Common myeloid progenitor, CD34-positive (primary cell): Measurements from ENCODE around the gene KCNIP1.

Experiments
- CTCF ChIA-PET: fragments of 350-600 bp; sonication (Branson Sonifier 250); formaldehyde crosslinking; loops from one replicate; lab custom pipeline; 2021; ENCODE audit warnings: antibody characterized with exemption; lab: Charles Lee
- POLR2A ChIA-PET: fragments of 350-600 bp; sonication (Branson Sonifier 250); formaldehyde crosslinking; loops from one replicate; lab custom pipeline; 2021; ENCODE audit warnings: antibody characterized with exemption; lab: Charles Lee
- DNase-seq, 3 donors: peaks; one replicate each; pipeline versions ENCODE4 v3.0.0 to v3.0.0-alpha.2; 2013
- H3K27ac ChIP-seq, 2 experiments: 1 replicate in 1 of 2; 2 replicates in 1 of 2; pipeline ENCODE4 v1.7.0; 2013; ENCODE audit warnings: inconsistent platforms in 2 of 2, low read length in 2 of 2, mild to moderate bottlenecking in 2 of 2, low read depth in 1 of 2, moderate library complexity in 1 of 2; ENCODE audit not compliant: severe bottlenecking in 2 of 2, insufficient read depth in 1 of 2, poor library complexity in 1 of 2
- H3K27me3 ChIP-seq, 5 experiments: replicated peaks in 2 of 5; 1 replicate in 3 of 5; 2 replicates in 2 of 5; pipeline versions ENCODE4 v1.6.1 to v1.7.0; 2013; ENCODE audit warnings: low read length in 4 of 5, mild to moderate bottlenecking in 2 of 5, moderate library complexity in 2 of 5, inconsistent platforms in 1 of 5; ENCODE audit not compliant: insufficient read depth in 5 of 5, control insufficient read depth in 4 of 5
- H3K36me3 ChIP-seq, 4 experiments: 1 replicate in 2 of 4; 2 replicates in 2 of 4; pipeline versions ENCODE4 v1.6.1 to v1.7.0; 2013; ENCODE audit warnings: low read length in 3 of 4, control low read depth in 1 of 4, mild to moderate bottlenecking in 1 of 4; ENCODE audit not compliant: control insufficient read depth in 4 of 4, insufficient read depth in 4 of 4
- H3K4me1 ChIP-seq, 4 experiments: 1 replicate in 3 of 4; 2 replicates in 1 of 4; pipeline versions ENCODE4 v1.6.1 to v1.7.1; 2013; ENCODE audit warnings: low read length in 3 of 4, mild to moderate bottlenecking in 3 of 4, control low read depth in 1 of 4, inconsistent platforms in 1 of 4, moderate library complexity in 1 of 4; ENCODE audit not compliant: control insufficient read depth in 4 of 4, insufficient read depth in 4 of 4; ENCODE audit errors: control extremely low read depth in 1 of 4
- H3K4me3 ChIP-seq, 7 experiments: 1 replicate in 4 of 7; 2 replicates in 3 of 7; pipeline versions ENCODE4 v1.5.1 to v1.7.0; 2013; ENCODE audit warnings: mild to moderate bottlenecking in 7 of 7, low read length in 6 of 7, moderate library complexity in 6 of 7, inconsistent platforms in 2 of 7, low read depth in 2 of 7, control low read depth in 1 of 7; ENCODE audit not compliant: insufficient read depth in 4 of 7, control insufficient read depth in 1 of 7; ENCODE audit errors: extremely low read depth in 1 of 7
- H3K9me3 ChIP-seq, 5 experiments: 1 replicate in 4 of 5; 2 replicates in 1 of 5; pipeline versions ENCODE4 v1.6.1 to v1.7.1; 2013; ENCODE audit warnings: low read length in 4 of 5, mild to moderate bottlenecking in 2 of 5, inconsistent platforms in 1 of 5, low read depth in 1 of 5, moderate library complexity in 1 of 5; ENCODE audit not compliant: control insufficient read depth in 4 of 5, insufficient read depth in 2 of 5; ENCODE audit errors: control extremely low read depth in 1 of 5
- WGBS: methylation state at CpG from one replicate; pipeline ENCODE4 v1.1.5; 2013; ENCODE audit not compliant: insufficient coverage; 5-methylcytosine and 5-hydroxymethylcytosine counted together

KCNIP1 gene

GRCh38 chr5:170601619-170602018, 97.8 kb downstream of the KCNIP1 start:
- POLR2A ChIA-PET: no interaction called here

GRCh38 chr5:170603109-170603508, 99.3 kb downstream of the KCNIP1 start:
- 96% methylated on average over 10 of the region's 10 CpGs for WGBS
- H3K4me3 ChIP-seq: no peak overlapping the region
- H3K9me3 ChIP-seq: no peaks in the 10 kb centered on the region
- peaks cover 0 to 18% (median 0%) of the 10 kb centered on the region in 5 experiments for H3K27me3 ChIP-seq
- POLR2A ChIA-PET: no interaction called here
- DNase-seq: no peak
- no peaks in the 10 kb centered on the region for H3K36me3 ChIP-seq
- CTCF ChIA-PET: interaction anchor here (0.7 to 2.0 kb wide), 25 partner anchors 11 to 774 kb away, joined by 3 to 20 read pairs (median 4); no protein-coding TSS in a partner anchor
- no peak overlapping the region for H3K27ac ChIP-seq
- peaks cover 0 to 15% (median 7%) of the 10 kb centered on the region in 4 experiments for H3K4me1 ChIP-seq

More at GRCh38 chr5:170601619-170602018, 97.8 kb downstream of the KCNIP1 start:
- no peak overlapping the region for H3K27ac ChIP-seq
- no peaks in the 10 kb centered on the region for H3K9me3 ChIP-seq
- H3K4me1 ChIP-seq: peaks cover 0 to 21% (median 8%) of the 10 kb centered on the region in 4 experiments
- H3K4me3 ChIP-seq: no peak overlapping the region
- CTCF ChIA-PET: interaction anchor here (1.1 to 5.6 kb wide), 7 partner anchors 8 to 176 kb away, joined by 3 to 39 read pairs (median 8); no protein-coding TSS in a partner anchor
- H3K36me3 ChIP-seq: no peaks in the 10 kb centered on the region
- WGBS: 94% methylated on average over 7 of the region's 11 CpGs
- H3K27me3 ChIP-seq: peaks cover 0 to 17% (median 0%) of the 10 kb centered on the region in 5 experiments
- no peak for DNase-seq

- peak; percentile 68 to 80 (median 69) for DNase-seq
- Histone ChIP-seq H3K36me3 (no peaks in the 10 kb centered on the region), H3K27ac (no peak overlapping the region), H3K4me1 (peaks cover 0 to 8% (median 3%) of the 10 kb centered on the region in 4 experiments), H3K4me3 (no peak overlapping the region), H3K27me3 (peaks cover 0 to 18% (median 0%) of the 10 kb centered on the region in 5 experiments), H3K9me3 (no peaks in the 10 kb centered on the region)
- ChIA-PET POLR2A (no interaction called here), CTCF (interaction anchor here (0.6 to 3.5 kb wide), 32 partner anchors 8 to 401 kb away, joined by 3 to 20 read pairs (median 4); no protein-coding TSS in a partner anchor)
- WGBS: 48% methylated on average over 10 of the region's 12 CpGs
Measured at GRCh38 chr5:170603578-170604565, 100.1 kb downstream of the KCNIP1 start.

- 97% methylated on average over 5 of the region's 9 CpGs for WGBS
- no peaks in the 10 kb centered on the region for H3K36me3 ChIP-seq
- no peaks in the 10 kb centered on the region for H3K9me3 ChIP-seq
- no peaks in the 10 kb centered on the region for H3K4me1 ChIP-seq
- POLR2A ChIA-PET: no interaction called here
- no peak for DNase-seq
- H3K4me3 ChIP-seq: no peak overlapping the region
- peaks cover 0 to 18% (median 0%) of the 10 kb centered on the region in 5 experiments for H3K27me3 ChIP-seq
- no peak overlapping the region for H3K27ac ChIP-seq
- CTCF ChIA-PET: interaction anchor here (0.5 to 3.5 kb wide), 5 partner anchors 9 to 305 kb away, joined by 3 to 16 read pairs (median 4); no protein-coding TSS in a partner anchor
Measured at GRCh38 chr5:170606941-170607340, 103.1 kb downstream of the KCNIP1 start.

- Histone ChIP-seq H3K4me3 (no peak overlapping the region), H3K36me3 (no peaks in the 10 kb centered on the region), H3K27ac (no peak overlapping the region), H3K9me3 (no peaks in the 10 kb centered on the region), H3K27me3 (peaks cover 0 to 10% (median 0%) of the 10 kb centered on the region in 5 experiments), H3K4me1 (no peaks in the 10 kb centered on the region)
- POLR2A ChIA-PET: no interaction called here
- DNase-seq: no peak
- CTCF ChIA-PET: interaction anchor here (0.9 to 6.1 kb wide), 5 partner anchors 9 to 22 kb away, joined by 3 to 38 read pairs (median 3); no protein-coding TSS in a partner anchor
- 65% methylated on average over 3 of the region's 6 CpGs for WGBS
Measured at GRCh38 chr5:170611449-170612090, 107.8 kb downstream of the KCNIP1 start.

GRCh38 chr5:170612256-170612678, 108.4 kb downstream of the KCNIP1 start:
- DNase-seq: no peak
- H3K36me3 ChIP-seq: no peaks in the 10 kb centered on the region
- H3K27ac ChIP-seq: no peak overlapping the region
- WGBS: 99% methylated on average over 6 of the region's 6 CpGs
- POLR2A ChIA-PET: no interaction called here
- H3K4me3 ChIP-seq: no peak overlapping the region
- no peaks in the 10 kb centered on the region for H3K9me3 ChIP-seq
- peaks cover 0 to under 1% (median 0%) of the 10 kb centered on the region in 4 experiments for H3K4me1 ChIP-seq
- peaks cover 0 to 10% (median 0%) of the 10 kb centered on the region in 5 experiments for H3K27me3 ChIP-seq
- CTCF ChIA-PET: interaction anchor here (0.6 to 6.1 kb wide), 8 partner anchors 7 to 193 kb away, joined by 3 to 38 read pairs (median 4); no protein-coding TSS in a partner anchor
